Measurements from ENCODE around the gene RSPH6A. TPM values are rescaled to one million over a fixed set of nuclear protein-coding genes. Genes with fewer than 3 reads are reported as not detected.

The RSPH6A gene
- polyA plus RNA-seq, 4 donors = 0.01 to 0.07 TPM; not detected in 2

GRCh38 chr19:45768984-45769782 lies 45.9 kb downstream of the RSPH6A start, which contains the start of gene SIX5:
SIX5 (minus strand) TSS chr19:45769252; CDS start chr19:45768844, 408 bp downstream.
- H3K36me3 ChIP-seq (ENCODE audit: control insufficient read depth in 3 of 3, insufficient read depth in 2 of 3, low read depth in 1 of 3, low read length in 3 of 3) = peaks cover 0 to 41% (median 0%) of the 10 kb centered on the region in 3 donors
- peaks cover 0 to 7% (median 0%) of the 10 kb centered on the region in 3 donors for H3K27me3 ChIP-seq (ENCODE audit: control insufficient read depth in 3 of 3, insufficient read depth in 3 of 3, low read length in 3 of 3)
- peak within 1 kb of the TSS; percentile 63 to 77 (median 68) for H3K4me3 ChIP-seq (ENCODE audit: low read depth in 1 of 3, low read length in 3 of 3)
- peak within 1 kb of the TSS; percentile 64 to 96 (median 95) for H3K27ac ChIP-seq (ENCODE audit: low read depth in 1 of 3, low read length in 2 of 3)
- no peak for FAIRE-seq
- WGBS, 3 donors = 0 to 1% (median 0%) methylated on average over 57 to 70 of the region's 70 CpGs
- no peaks in the 10 kb centered on the region for H3K9me3 ChIP-seq (ENCODE audit: control insufficient read depth in 2 of 2, insufficient read depth in 1 of 2, low read depth in 1 of 2, low read length in 1 of 2)
- H3K4me1 ChIP-seq (ENCODE audit: control insufficient read depth in 3 of 3, insufficient read depth in 2 of 3, low read depth in 1 of 3, low read length in 2 of 3) = peaks cover 3 to 53% (median 11%) of the 10 kb centered on the region in 3 donors
- peak; percentile 97 to 99 for DNase-seq

GRCh38 chr19:45768655-45768983 lies 46.5 kb downstream of the RSPH6A start:
- WGBS, 3 donors = 0 to 2% (median 0%) methylated on average over 6 to 33 of the region's 33 CpGs
- FAIRE-seq = no peak
- H3K4me1 ChIP-seq (ENCODE audit: control insufficient read depth in 3 of 3, insufficient read depth in 2 of 3, low read depth in 1 of 3, low read length in 2 of 3) = peaks cover 3 to 55% (median 11%) of the 10 kb centered on the region in 3 donors

GRCh38 chr19:45767881-45768654 lies 47.0 kb downstream of the RSPH6A start:
- 0 to 2% (median 1%) methylated on average over 84 to 102 of the region's 102 CpGs for WGBS, 3 donors
- Histone ChIP-seq H3K4me1 (ENCODE audit: control insufficient read depth in 3 of 3, insufficient read depth in 2 of 3, low read depth in 1 of 3, low read length in 2 of 3) (peaks cover 1 to 51% (median 11%) of the 10 kb centered on the region in 3 donors), H3K27me3 (ENCODE audit: control insufficient read depth in 3 of 3, insufficient read depth in 3 of 3, low read length in 3 of 3) (peaks cover 0 to 14% (median 2%) of the 10 kb centered on the region in 3 donors), H3K36me3 (ENCODE audit: control insufficient read depth in 3 of 3, insufficient read depth in 2 of 3, low read depth in 1 of 3, low read length in 3 of 3) (peaks cover 0 to 34% (median 0%) of the 10 kb centered on the region in 3 donors), H3K27ac (ENCODE audit: low read depth in 1 of 3, low read length in 2 of 3) (peak overlapping the region; percentile 32 to 90 (median 84)), H3K4me3 (ENCODE audit: low read depth in 1 of 3, low read length in 3 of 3) (peak overlapping the region; percentile 63 to 73 (median 68)), H3K9me3 (ENCODE audit: control insufficient read depth in 2 of 2, insufficient read depth in 1 of 2, low read depth in 1 of 2, low read length in 1 of 2) (no peaks in the 10 kb centered on the region)
- no peak for FAIRE-seq
- DNase-seq = peak; percentile 39 to 80

More at GRCh38 chr19:45768655-45768983, 46.5 kb downstream of the RSPH6A start:
- Histone ChIP-seq H3K27ac (ENCODE audit: low read depth in 1 of 3, low read length in 2 of 3) (peak overlapping the region; percentile 32 to 94 (median 92)), H3K9me3 (ENCODE audit: control insufficient read depth in 2 of 2, insufficient read depth in 1 of 2, low read depth in 1 of 2, low read length in 1 of 2) (no peaks in the 10 kb centered on the region), H3K4me3 (ENCODE audit: low read depth in 1 of 3, low read length in 3 of 3) (peak overlapping the region; percentile 63 to 77 (median 68)), H3K27me3 (ENCODE audit: control insufficient read depth in 3 of 3, insufficient read depth in 3 of 3, low read length in 3 of 3) (peaks cover 0 to 13% (median 2%) of the 10 kb centered on the region in 3 donors), H3K36me3 (ENCODE audit: control insufficient read depth in 3 of 3, insufficient read depth in 2 of 3, low read depth in 1 of 3, low read length in 3 of 3) (peaks cover 0 to 37% (median 0%) of the 10 kb centered on the region in 3 donors)
- DNase-seq = peak in 1 of 2 donors; percentile 16

- peaks cover 0 to 14% (median 2%) of the 10 kb centered on the region in 3 donors for H3K27me3 ChIP-seq (ENCODE audit: control insufficient read depth in 3 of 3, insufficient read depth in 3 of 3, low read length in 3 of 3)
- H3K9me3 ChIP-seq (ENCODE audit: control insufficient read depth in 2 of 2, insufficient read depth in 1 of 2, low read depth in 1 of 2, low read length in 1 of 2) = no peaks in the 10 kb centered on the region
- FAIRE-seq (no peak), DNase-seq (peak; percentile 32 to 76)
- H3K27ac ChIP-seq (ENCODE audit: low read depth in 1 of 3, low read length in 2 of 3) = peak overlapping the region in 2 of 3 donors; percentile 84 to 90
- WGBS, 3 donors = 11 to 16% (median 11%) methylated on average over 22 to 31 of the region's 31 CpGs
- peak overlapping the region; percentile 63 to 73 (median 68) for H3K4me3 ChIP-seq (ENCODE audit: low read depth in 1 of 3, low read length in 3 of 3)
- peaks cover 0 to 27% (median 0%) of the 10 kb centered on the region in 3 donors for H3K36me3 ChIP-seq (ENCODE audit: control insufficient read depth in 3 of 3, insufficient read depth in 2 of 3, low read depth in 1 of 3, low read length in 3 of 3)
- peaks cover 0 to 45% (median 5%) of the 10 kb centered on the region in 3 donors for H3K4me1 ChIP-seq (ENCODE audit: control insufficient read depth in 3 of 3, insufficient read depth in 2 of 3, low read depth in 1 of 3, low read length in 2 of 3)
Measured at GRCh38 chr19:45767410-45767880, 47.7 kb downstream of the RSPH6A start.

- DNase-seq = no peak
Measured at GRCh38 chr19:45766869-45767346, 48.2 kb downstream of the RSPH6A start.

GRCh38 chr19:45766296-45766868 lies 48.7 kb downstream of the RSPH6A start:
- H3K27me3 ChIP-seq (ENCODE audit: control insufficient read depth in 3 of 3, insufficient read depth in 3 of 3, low read length in 3 of 3) = peaks cover 0 to 14% (median 2%) of the 10 kb centered on the region in 3 donors
- H3K36me3 ChIP-seq (ENCODE audit: control insufficient read depth in 3 of 3, insufficient read depth in 2 of 3, low read depth in 1 of 3, low read length in 3 of 3) = peaks cover 0 to 17% (median 0%) of the 10 kb centered on the region in 3 donors
- 59 to 64% (median 63%) methylated on average over 15 to 17 of the region's 17 CpGs for WGBS, 3 donors
- peak overlapping the region in 1 of 3 donors; percentile 73 for H3K4me3 ChIP-seq (ENCODE audit: low read depth in 1 of 3, low read length in 3 of 3)
- no peaks in the 10 kb centered on the region for H3K9me3 ChIP-seq (ENCODE audit: control insufficient read depth in 2 of 2, insufficient read depth in 1 of 2, low read depth in 1 of 2, low read length in 1 of 2)
- DNase-seq (no peak), FAIRE-seq (no peak)
- H3K4me1 ChIP-seq (ENCODE audit: control insufficient read depth in 3 of 3, insufficient read depth in 2 of 3, low read depth in 1 of 3, low read length in 2 of 3) = peaks cover 0 to 38% (median 0%) of the 10 kb centered on the region in 3 donors
- peak overlapping the region in 2 of 3 donors; percentile 84 to 90 for H3K27ac ChIP-seq (ENCODE audit: low read depth in 1 of 3, low read length in 2 of 3)

More at GRCh38 chr19:45766869-45767346, 48.2 kb downstream of the RSPH6A start:
- WGBS, 3 donors = 25 to 36% (median 34%) methylated on average over 22 to 24 of the region's 24 CpGs
- Histone ChIP-seq H3K27ac (ENCODE audit: low read depth in 1 of 3, low read length in 2 of 3) (peak overlapping the region in 2 of 3 donors; percentile 84 to 90), H3K9me3 (ENCODE audit: control insufficient read depth in 2 of 2, insufficient read depth in 1 of 2, low read depth in 1 of 2, low read length in 1 of 2) (no peaks in the 10 kb centered on the region), H3K4me1 (ENCODE audit: control insufficient read depth in 3 of 3, insufficient read depth in 2 of 3, low read depth in 1 of 3, low read length in 2 of 3) (peaks cover 0 to 39% (median 2%) of the 10 kb centered on the region in 3 donors), H3K27me3 (ENCODE audit: control insufficient read depth in 3 of 3, insufficient read depth in 3 of 3, low read length in 3 of 3) (peaks cover 0 to 14% (median 2%) of the 10 kb centered on the region in 3 donors), H3K36me3 (ENCODE audit: control insufficient read depth in 3 of 3, insufficient read depth in 2 of 3, low read depth in 1 of 3, low read length in 3 of 3) (peaks cover 0 to 22% (median 0%) of the 10 kb centered on the region in 3 donors), H3K4me3 (ENCODE audit: low read depth in 1 of 3, low read length in 3 of 3) (peak overlapping the region in 2 of 3 donors; percentile 68 to 73)
- FAIRE-seq = no peak

GRCh38 chr19:45765702-45766295 lies 49.3 kb downstream of the RSPH6A start:
- WGBS, 3 donors = 77 to 81% (median 79%) methylated on average over 18 to 23 of the region's 23 CpGs
- peaks cover 0 to 12% (median 0%) of the 10 kb centered on the region in 3 donors for H3K36me3 ChIP-seq (ENCODE audit: control insufficient read depth in 3 of 3, insufficient read depth in 2 of 3, low read depth in 1 of 3, low read length in 3 of 3)
- DNase-seq (no peak), FAIRE-seq (no peak)
- no peaks in the 10 kb centered on the region for H3K9me3 ChIP-seq (ENCODE audit: control insufficient read depth in 2 of 2, insufficient read depth in 1 of 2, low read depth in 1 of 2, low read length in 1 of 2)
- no peak overlapping the region for H3K27ac ChIP-seq (ENCODE audit: low read depth in 1 of 3, low read length in 2 of 3)
- no peak overlapping the region for H3K4me3 ChIP-seq (ENCODE audit: low read depth in 1 of 3, low read length in 3 of 3)
- peaks cover 0 to 14% (median 2%) of the 10 kb centered on the region in 3 donors for H3K27me3 ChIP-seq (ENCODE audit: control insufficient read depth in 3 of 3, insufficient read depth in 3 of 3, low read length in 3 of 3)
- peaks cover 0 to 32% (median 0%) of the 10 kb centered on the region in 3 donors for H3K4me1 ChIP-seq (ENCODE audit: control insufficient read depth in 3 of 3, insufficient read depth in 2 of 3, low read depth in 1 of 3, low read length in 2 of 3)
